ENCODE measurements around the gene APOBEC4.

APOBEC4 gene

DNA sequence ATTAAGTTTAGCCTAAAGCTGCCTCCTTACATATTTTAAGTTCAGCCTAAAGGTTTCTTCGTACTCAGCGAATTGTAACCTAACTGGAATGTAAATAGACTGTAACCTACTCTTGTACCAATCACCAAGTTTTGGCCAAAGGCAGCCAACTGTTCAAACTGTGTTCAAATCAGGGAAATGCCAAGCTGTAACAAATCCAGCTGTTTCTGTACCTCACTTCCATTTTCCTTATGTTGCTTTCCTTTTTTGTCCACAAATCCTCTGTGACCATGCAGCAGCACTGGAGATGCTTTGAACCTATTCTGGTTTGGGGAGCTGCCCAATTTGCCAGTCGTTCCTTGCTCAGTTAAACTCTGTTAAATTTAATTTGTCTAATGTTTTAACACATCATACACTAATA lies 3.2 kb upstream of the APOBEC4 start:
- Histone ChIP-seq H3K36me3 (ENCODE audit: insufficient read depth, low read length) (no peaks in the 10 kb centered on the region), H3K9me3 (ENCODE audit: low read depth, low read length) (no peaks in the 10 kb centered on the region), H3K9ac (ENCODE audit: insufficient read length) (no peak overlapping the region), H3K4me3 (no peak overlapping the region), H3K27ac (peak overlapping the region; percentile 85)
- TF ChIP-seq POLR2AphosphoS5 (IDR thresholded peaks at IDR 0.05; ENCODE audit: borderline replicate concordance, low read depth, low read length) (no peak), FOXP2 (optimal IDR thresholded peaks at IDR 0.05; ENCODE audit: control extremely low read depth, extremely low read length, insufficient read depth) (no peak), EZH2 (IDR thresholded peaks at IDR 0.05) (no peak)
- DNase-seq (ENCODE audit: low read depth, low spot score) = no peak

DNA sequence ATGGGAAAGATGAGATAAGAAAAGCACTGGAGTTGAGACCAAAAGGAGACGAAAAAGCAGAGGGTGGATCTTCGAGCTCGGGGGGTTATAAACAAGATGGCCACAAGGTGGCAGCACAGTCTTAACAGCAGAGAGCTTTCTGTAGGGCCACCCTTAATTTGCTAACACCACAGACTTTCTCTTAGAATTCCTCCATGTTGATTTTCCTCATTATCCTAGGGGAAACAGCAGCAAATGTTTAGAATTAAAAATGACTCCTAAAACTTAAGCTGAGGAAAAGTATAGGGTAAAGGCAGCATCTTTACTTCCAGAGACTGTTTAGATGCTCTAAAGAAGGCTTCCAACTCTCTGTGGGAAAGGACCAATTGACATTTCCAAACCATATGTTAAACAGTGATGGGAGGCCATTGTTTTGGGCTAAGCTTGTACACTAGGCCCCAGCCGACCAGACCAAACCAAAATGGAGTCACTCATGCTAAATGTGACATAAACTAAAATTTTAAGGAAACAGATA lies 2.5 kb upstream of the APOBEC4 start:
- Histone ChIP-seq H3K4me3 (peak overlapping the region; percentile 58), H3K36me3 (ENCODE audit: insufficient read depth, low read length) (no peaks in the 10 kb centered on the region), H3K9me3 (ENCODE audit: low read depth, low read length) (no peaks in the 10 kb centered on the region), H3K9ac (ENCODE audit: insufficient read length) (peak overlapping the region; percentile 62), H3K27ac (peak overlapping the region; percentile 85)
- TF ChIP-seq EZH2 (IDR thresholded peaks at IDR 0.05) (no peak), POLR2AphosphoS5 (IDR thresholded peaks at IDR 0.05; ENCODE audit: borderline replicate concordance, low read depth, low read length) (no peak), FOXP2 (optimal IDR thresholded peaks at IDR 0.05; ENCODE audit: control extremely low read depth, extremely low read length, insufficient read depth) (peak; percentile 77)
- DNase-seq (ENCODE audit: low read depth, low spot score) = peak; percentile 91

DNA sequence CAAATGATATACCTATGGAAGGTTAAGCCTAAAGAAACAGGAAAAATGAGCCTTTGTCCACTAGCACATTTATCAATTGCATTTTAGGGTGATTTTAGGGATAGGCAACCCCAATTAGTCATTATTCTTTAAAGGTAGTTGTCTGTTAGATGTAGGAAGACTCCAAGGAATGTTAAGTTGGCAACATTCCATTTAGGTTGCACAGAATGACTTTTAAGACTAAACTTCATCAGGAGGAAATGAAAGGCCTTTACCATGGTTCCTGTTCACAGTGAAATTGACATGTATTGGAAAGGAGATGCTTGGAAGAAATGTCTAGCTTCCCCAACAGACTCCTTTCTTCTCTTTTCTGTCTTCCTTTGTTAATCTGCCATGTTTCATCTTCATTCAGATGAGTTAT lies 1.6 kb upstream of the APOBEC4 start:
- H3K36me3 ChIP-seq (ENCODE audit: insufficient read depth, low read length) = no peaks in the 10 kb centered on the region
- H3K9ac ChIP-seq (ENCODE audit: insufficient read length) = peak overlapping the region; percentile 62
- H3K4me3 ChIP-seq = no peak overlapping the region
- TF ChIP-seq POLR2AphosphoS5 (IDR thresholded peaks at IDR 0.05; ENCODE audit: borderline replicate concordance, low read depth, low read length) (no peak), EZH2 (IDR thresholded peaks at IDR 0.05) (no peak), FOXP2 (optimal IDR thresholded peaks at IDR 0.05; ENCODE audit: control extremely low read depth, extremely low read length, insufficient read depth) (no peak)
- H3K9me3 ChIP-seq (ENCODE audit: low read depth, low read length) = no peaks in the 10 kb centered on the region
- peak overlapping the region; percentile 85 for H3K27ac ChIP-seq
- no peak for DNase-seq (ENCODE audit: low read depth, low spot score)

DNA sequence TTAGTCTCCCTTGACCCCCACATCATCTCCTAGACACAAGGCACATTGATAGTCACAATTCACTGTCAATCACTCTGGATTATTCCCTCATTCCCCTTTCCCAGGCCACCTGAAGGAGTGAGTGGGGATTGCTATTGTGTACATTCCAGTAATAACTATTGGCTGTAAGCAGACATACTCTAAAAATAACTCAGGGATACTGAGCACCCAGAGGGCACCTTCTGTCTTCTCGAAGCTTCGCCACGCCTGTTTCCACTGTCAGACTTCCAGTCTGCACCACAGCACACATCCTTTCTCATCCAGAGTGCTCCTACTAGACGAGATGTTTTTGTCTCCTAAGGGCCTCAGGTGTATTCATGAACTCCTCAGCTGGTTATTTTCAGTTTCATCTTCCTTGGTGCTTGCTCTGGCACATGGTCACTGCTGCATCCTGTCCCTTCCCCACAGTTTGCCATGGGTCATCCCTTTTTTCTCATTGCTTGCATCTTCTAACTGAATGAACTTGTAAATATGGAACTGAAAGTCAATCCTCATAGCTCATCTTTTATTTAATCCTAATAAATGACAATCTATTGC lies 848 bp upstream of the APOBEC4 start:
- no peak for TF ChIP-seq POLR2AphosphoS5 (IDR thresholded peaks at IDR 0.05; ENCODE audit: borderline replicate concordance, low read depth, low read length)
- no peak for TF ChIP-seq FOXP2 (optimal IDR thresholded peaks at IDR 0.05; ENCODE audit: control extremely low read depth, extremely low read length, insufficient read depth)
- Histone ChIP-seq H3K4me3 (no peak overlapping the region), H3K9ac (ENCODE audit: insufficient read length) (peak overlapping the region; percentile 8), H3K9me3 (ENCODE audit: low read depth, low read length) (no peaks in the 10 kb centered on the region), H3K27ac (0 out of 2 replicates have a peak overlapping the region, but pooled peaks have one; percentile 85), H3K36me3 (ENCODE audit: insufficient read depth, low read length) (no peaks in the 10 kb centered on the region)
- no peak for DNase-seq (ENCODE audit: low read depth, low spot score)

DNA sequence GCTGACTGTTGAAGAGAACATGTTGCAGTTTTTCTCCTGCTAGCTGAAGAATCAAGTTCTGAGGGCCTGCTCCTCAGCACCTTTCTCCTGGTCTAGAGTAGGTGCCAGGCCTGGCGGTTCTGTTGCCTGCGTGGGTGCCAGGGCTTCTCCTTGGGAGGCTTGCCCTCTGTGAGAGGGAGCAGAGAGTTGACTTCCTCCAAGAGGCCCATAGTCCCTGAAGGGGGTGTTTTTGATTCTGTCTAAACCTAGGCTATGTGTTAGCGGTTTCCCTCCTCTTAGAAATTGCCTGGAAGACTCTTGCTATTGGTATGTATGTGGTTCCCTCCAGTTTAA lies 312 bp upstream of the APOBEC4 start:
- Histone ChIP-seq H3K9me3 (ENCODE audit: low read depth, low read length) (no peaks in the 10 kb centered on the region), H3K9ac (ENCODE audit: insufficient read length) (peak overlapping the region; percentile 8), H3K36me3 (ENCODE audit: insufficient read depth, low read length) (no peaks in the 10 kb centered on the region), H3K27ac (peak overlapping the region; percentile 47; the same call in 1 of the 2 replicates), H3K4me3 (no peak overlapping the region)
- DNase-seq (ENCODE audit: low read depth, low spot score) = no peak
- no peak for TF ChIP-seq EZH2 (IDR thresholded peaks at IDR 0.05)

DNA sequence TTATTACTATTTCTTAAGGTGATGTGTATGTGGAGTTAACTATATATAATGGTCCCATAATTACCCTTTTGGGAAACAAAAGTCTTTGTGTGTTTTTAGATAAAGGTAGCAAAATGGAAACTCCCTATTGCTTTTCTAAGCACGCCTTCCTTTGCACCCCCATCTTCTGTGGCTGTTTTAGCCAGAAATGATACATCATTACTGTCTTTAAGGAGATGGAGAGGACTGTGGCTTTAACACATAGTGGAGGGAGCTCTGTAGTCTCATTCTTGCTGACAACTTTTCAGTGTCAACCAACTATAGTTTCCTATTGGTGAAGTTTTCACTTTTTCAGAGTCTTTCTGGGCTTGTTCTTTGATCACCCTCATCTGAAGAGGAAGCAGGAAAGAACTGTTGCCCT lies 1.0 kb downstream of the APOBEC4 start:
- Histone ChIP-seq H3K36me3 (ENCODE audit: insufficient read depth, low read length) (no peaks in the 10 kb centered on the region), H3K4me3 (no peak overlapping the region), H3K9me3 (ENCODE audit: low read depth, low read length) (no peaks in the 10 kb centered on the region), H3K27ac (no peak overlapping the region), H3K9ac (ENCODE audit: insufficient read length) (no peak overlapping the region)
- DNase-seq (ENCODE audit: low read depth, low spot score) = no peak
- TF ChIP-seq POLR2AphosphoS5 (IDR thresholded peaks at IDR 0.05; ENCODE audit: borderline replicate concordance, low read depth, low read length) = no peak
- TF ChIP-seq EZH2 (IDR thresholded peaks at IDR 0.05) = no peak
- TF ChIP-seq FOXP2 (optimal IDR thresholded peaks at IDR 0.05; ENCODE audit: control extremely low read depth, extremely low read length, insufficient read depth) = no peak

DNA sequence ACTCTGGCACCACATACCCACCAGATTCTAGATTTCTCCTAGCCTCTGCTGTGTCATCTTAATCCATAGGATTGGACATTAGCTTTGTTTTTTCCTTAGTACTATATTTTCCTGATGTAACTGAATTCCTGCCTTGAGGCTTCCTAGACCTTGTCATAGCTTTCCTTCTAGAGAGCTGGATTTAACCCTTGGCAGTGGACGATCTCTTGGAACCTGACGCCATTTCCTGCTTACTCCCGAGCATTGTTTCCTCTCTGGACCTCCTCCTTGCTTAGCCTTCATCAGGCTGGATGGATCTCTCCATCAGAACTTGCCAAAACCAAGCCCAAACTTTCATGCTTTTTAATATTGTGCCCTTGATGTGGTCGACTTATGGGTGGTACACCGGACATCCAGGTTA lies 1.5 kb downstream of the APOBEC4 start:
- no peak for TF ChIP-seq POLR2AphosphoS5 (IDR thresholded peaks at IDR 0.05; ENCODE audit: borderline replicate concordance, low read depth, low read length)
- TF ChIP-seq EZH2 (IDR thresholded peaks at IDR 0.05) = no peak
- no peak for TF ChIP-seq FOXP2 (optimal IDR thresholded peaks at IDR 0.05; ENCODE audit: control extremely low read depth, extremely low read length, insufficient read depth)
- H3K9ac ChIP-seq (ENCODE audit: insufficient read length) = no peak overlapping the region

DNA sequence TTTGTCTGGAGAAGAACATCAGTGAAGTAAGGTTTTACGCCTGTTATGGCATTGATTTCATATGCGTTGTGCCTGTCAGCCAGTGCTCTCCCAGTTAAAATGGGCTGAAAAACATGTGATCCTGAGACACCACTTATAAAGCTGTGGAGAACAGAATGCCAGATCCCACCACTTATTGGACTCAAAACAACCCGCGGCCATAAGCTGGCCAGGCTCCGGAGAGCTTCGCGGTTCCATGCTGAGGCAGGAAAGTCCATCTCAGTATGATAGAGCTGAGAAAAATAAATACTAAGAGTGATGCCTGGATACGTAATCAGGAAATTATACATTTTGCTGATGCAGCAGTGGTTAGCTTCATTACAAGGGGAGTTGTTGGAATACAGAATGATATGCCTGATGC lies 5.1 kb downstream of the APOBEC4 start:
- DNase-seq (ENCODE audit: low read depth, low spot score) = no peak
- no peak for TF ChIP-seq FOXP2 (optimal IDR thresholded peaks at IDR 0.05; ENCODE audit: control extremely low read depth, extremely low read length, insufficient read depth)
- no peak; the same call in 1 of the 2 replicates for TF ChIP-seq POLR2AphosphoS5 (IDR thresholded peaks at IDR 0.05; ENCODE audit: borderline replicate concordance, low read depth, low read length)
- no peak for TF ChIP-seq EZH2 (IDR thresholded peaks at IDR 0.05)

More for the DNA sequence above, 1.5 kb downstream of the APOBEC4 start:
- Histone ChIP-seq H3K9me3 (ENCODE audit: low read depth, low read length) (no peaks in the 10 kb centered on the region), H3K4me3 (no peak overlapping the region), H3K27ac (no peak overlapping the region), H3K36me3 (ENCODE audit: insufficient read depth, low read length) (no peaks in the 10 kb centered on the region)
- DNase-seq (ENCODE audit: low read depth, low spot score) = no peak

DNA sequence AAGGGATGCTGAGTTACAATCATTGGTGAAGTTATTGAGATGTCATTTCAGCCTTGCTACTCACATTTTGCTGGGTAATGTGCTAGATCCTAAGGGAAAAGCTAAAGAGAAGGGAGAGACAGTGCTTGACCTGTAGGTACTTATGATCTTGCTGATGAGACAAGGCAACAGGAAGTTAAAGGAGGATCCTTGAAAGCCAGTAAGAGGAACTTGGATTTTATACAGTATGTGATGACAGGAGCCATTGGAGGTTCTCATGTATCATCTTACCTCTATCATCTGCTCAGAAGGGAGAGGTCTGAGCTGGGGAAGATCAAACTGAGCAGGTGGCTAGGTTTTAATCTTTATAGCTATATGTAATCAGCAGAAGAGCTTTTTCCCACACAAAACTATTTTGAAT lies 6.3 kb downstream of the APOBEC4 start:
- peak overlapping the region; percentile 91 for H3K27ac ChIP-seq
- H3K36me3 ChIP-seq (ENCODE audit: insufficient read depth, low read length) = no peaks in the 10 kb centered on the region
- H3K9ac ChIP-seq (ENCODE audit: insufficient read length) = no peak overlapping the region
- TF ChIP-seq POLR2AphosphoS5 (IDR thresholded peaks at IDR 0.05; ENCODE audit: borderline replicate concordance, low read depth, low read length) (no peak), EZH2 (IDR thresholded peaks at IDR 0.05) (no peak), FOXP2 (optimal IDR thresholded peaks at IDR 0.05; ENCODE audit: control extremely low read depth, extremely low read length, insufficient read depth) (no peak)
- H3K9me3 ChIP-seq (ENCODE audit: low read depth, low read length) = no peaks in the 10 kb centered on the region
- H3K4me3 ChIP-seq = no peak overlapping the region
- no peak for DNase-seq (ENCODE audit: low read depth, low spot score)

More for the DNA sequence above, 5.1 kb downstream of the APOBEC4 start:
- Histone ChIP-seq H3K9me3 (ENCODE audit: low read depth, low read length) (no peaks in the 10 kb centered on the region), H3K36me3 (ENCODE audit: insufficient read depth, low read length) (no peaks in the 10 kb centered on the region), H3K9ac (ENCODE audit: insufficient read length) (peak overlapping the region; percentile 54), H3K4me3 (peak overlapping the region; percentile 73), H3K27ac (peak overlapping the region; percentile 91)

All from SK-N-MC (cell line).